Hepatocyte (in vitro differentiated cells): ENCODE results near the gene TP63.

Experiments used
- EZH2 ChIP-seq: fragments of 200-600 bp; sonication (generic); IDR thresholded peaks from 2 replicates; pipeline ENCODE4 v1.6.1; 2016; ENCODE audit warnings: antibody characterized with exemption, mild to moderate bottlenecking, borderline replicate concordance
- EZH2phosphoT487 ChIP-seq: fragments of 200-600 bp; sonication (generic); IDR thresholded peaks from one replicate; pipeline ENCODE4 v1.6.1; 2018; ENCODE audit warnings: antibody characterized with exemption, mild to moderate bottlenecking, low read depth, moderate library complexity; ENCODE audit not compliant: unreplicated experiment, severe bottlenecking
- TF ChIP-seq, protein P1 (sequence below): fragments of 200-600 bp; sonication (generic); IDR thresholded peaks from 2 replicates; pipeline ENCODE4 v1.5.1; 2016; ENCODE audit warnings: antibody characterized with exemption, mild to moderate bottlenecking; ENCODE audit not compliant: poor library complexity

DNA sequence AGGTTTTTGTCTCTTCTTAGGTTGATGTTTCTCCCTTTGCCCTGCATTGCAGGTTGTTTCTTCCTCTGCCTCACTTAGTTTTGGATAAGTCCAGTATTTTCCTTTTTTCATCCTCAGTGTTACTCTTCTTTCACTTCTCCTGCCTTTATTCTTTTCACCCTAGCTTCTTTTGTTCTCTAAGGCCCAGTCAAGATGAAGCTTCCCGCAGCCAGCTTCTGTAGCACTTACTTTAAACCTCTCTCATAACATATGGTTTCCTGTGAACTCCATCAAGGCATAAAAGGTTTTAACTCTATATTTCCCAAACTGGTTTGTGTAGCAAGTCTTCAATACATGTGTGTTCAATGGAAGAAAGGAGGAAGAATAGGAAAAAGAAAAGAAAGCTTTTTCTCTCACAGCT lies 54.1 kb downstream of the TP63 start:
- no peak for TF ChIP-seq EZH2
- TF ChIP-seq, protein P1, sequence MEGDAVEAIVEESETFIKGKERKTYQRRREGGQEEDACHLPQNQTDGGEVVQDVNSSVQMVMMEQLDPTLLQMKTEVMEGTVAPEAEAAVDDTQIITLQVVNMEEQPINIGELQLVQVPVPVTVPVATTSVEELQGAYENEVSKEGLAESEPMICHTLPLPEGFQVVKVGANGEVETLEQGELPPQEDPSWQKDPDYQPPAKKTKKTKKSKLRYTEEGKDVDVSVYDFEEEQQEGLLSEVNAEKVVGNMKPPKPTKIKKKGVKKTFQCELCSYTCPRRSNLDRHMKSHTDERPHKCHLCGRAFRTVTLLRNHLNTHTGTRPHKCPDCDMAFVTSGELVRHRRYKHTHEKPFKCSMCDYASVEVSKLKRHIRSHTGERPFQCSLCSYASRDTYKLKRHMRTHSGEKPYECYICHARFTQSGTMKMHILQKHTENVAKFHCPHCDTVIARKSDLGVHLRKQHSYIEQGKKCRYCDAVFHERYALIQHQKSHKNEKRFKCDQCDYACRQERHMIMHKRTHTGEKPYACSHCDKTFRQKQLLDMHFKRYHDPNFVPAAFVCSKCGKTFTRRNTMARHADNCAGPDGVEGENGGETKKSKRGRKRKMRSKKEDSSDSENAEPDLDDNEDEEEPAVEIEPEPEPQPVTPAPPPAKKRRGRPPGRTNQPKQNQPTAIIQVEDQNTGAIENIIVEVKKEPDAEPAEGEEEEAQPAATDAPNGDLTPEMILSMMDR = no peak
- TF ChIP-seq EZH2phosphoT487 = no peak
